Right lobe of liver (tissue), 6 donors: Measurements from ENCODE around the gene LAMB1. TPM values are rescaled to one million over a fixed set of nuclear protein-coding genes. Genes with fewer than 3 reads are reported as not detected.

Experiments used
- ATAC-seq, 4 donors: fragments of 200-7000 bp; cut with Tn5 transposase; one replicate each; pipeline ENCODE4 v1.9.1; 2020; ENCODE audit warnings: mild to moderate bottlenecking in 4 of 4, moderate library complexity in 4 of 4
- DNase-seq, 3 donors: peaks; one replicate each; pipeline ENCODE4 v3.0.0-alpha.2; 2020
- H3K27ac ChIP-seq, 3 donors: fragments of 200-600 bp; one replicate each; pipeline ENCODE4 v1.8.0; 2022
- H3K27me3 ChIP-seq, 2 donors: fragments of 200-600 bp; one replicate each; pipeline ENCODE4 v1.8.0; 2022
- H3K36me3 ChIP-seq, 4 donors: fragments of 200-600 bp; sonication (generic) in 1 of 4; one replicate each; pipeline versions ENCODE4 v1.5.1 to v1.8.0; 2017 to 2022; ENCODE audit warnings: control low read depth in 1 of 4
- H3K4me1 ChIP-seq, 4 donors: fragments of 200-600 bp; sonication (generic) in 1 of 4; one replicate each; pipeline versions ENCODE4 v1.5.1 to v1.8.0; 2017 to 2022; ENCODE audit warnings: control low read depth in 1 of 4
- H3K4me3 ChIP-seq, 3 donors: fragments of 200-600 bp; one replicate each; pipeline ENCODE4 v1.8.0; 2022
- H3K9me3 ChIP-seq, 4 donors: fragments of 200-600 bp; sonication (generic) in 1 of 4; one replicate each; pipeline versions ENCODE4 v1.5.1 to v1.8.0; 2017 to 2022; ENCODE audit warnings: control low read depth in 1 of 4
- POLR2A ChIP-seq: fragments of 450-650 bp; IDR thresholded peaks from one replicate; pipeline ENCODE4 v1.6.1; 2017; ENCODE audit warnings: antibody characterized with exemption, mild to moderate bottlenecking
- WGBS: methylation state at CpG from one replicate; pipeline ENCODE4 v1.1.6; 2018; ENCODE audit warnings: low coverage, low lambda C conversion rate; ENCODE audit not compliant: insufficient coverage; ENCODE audit errors: missing lambda C conversion rate; 5-methylcytosine and 5-hydroxymethylcytosine counted together
- intact Hi-C, 2 donors: fragments of 100-400 bp; cut with DNase I; formaldehyde crosslinking; loops; one replicate each; pipeline versions ENCODE4 v1.11.2 to v1.14.1; 2022
- total RNA-seq, 6 experiments: library from RNA; depleted of rRNA in 2 of 6; stranded (reverse); fragments of >200 nt in 2 of 6; fragmentation: NEBNext Ultra II Directional in 3 of 6; extraction: Animal tissue kit (Norgen Biotek cat#: 25700) in 3 of 6; gene quantifications; one replicate each; pipeline versions ENCODE4 v1.1.0 to v1.2.4, GENCODE V29; 2016 to 2023
- TF ChIP-seq, protein P1 (sequence below), 4 donors: fragments of 200-600 bp in 3 of 4; fragments of 450-650 bp in 1 of 4; IDR thresholded peaks; one replicate each; pipeline versions ENCODE4 v1.5.1 to v1.8.0; 2016 to 2022; ENCODE audit warnings: antibody characterized with exemption in 4 of 4, mild to moderate bottlenecking in 2 of 4
- donor health status: DM: no; HTN: yes; CAD: no.
- donor health status: DM: no; HTN: no; CAD: no.
- donor health status: DM: no; HTN: no; CAD: no.
- donor health status: DM: no; HTN: yes; CAD: no.
- donor health status: DM: no; HTN: yes; CAD: no.

LAMB1 gene
- total RNA-seq, 6 experiments from 2014 or later, result 14.9 to 61.0 (median 28.9) TPM

DNA sequence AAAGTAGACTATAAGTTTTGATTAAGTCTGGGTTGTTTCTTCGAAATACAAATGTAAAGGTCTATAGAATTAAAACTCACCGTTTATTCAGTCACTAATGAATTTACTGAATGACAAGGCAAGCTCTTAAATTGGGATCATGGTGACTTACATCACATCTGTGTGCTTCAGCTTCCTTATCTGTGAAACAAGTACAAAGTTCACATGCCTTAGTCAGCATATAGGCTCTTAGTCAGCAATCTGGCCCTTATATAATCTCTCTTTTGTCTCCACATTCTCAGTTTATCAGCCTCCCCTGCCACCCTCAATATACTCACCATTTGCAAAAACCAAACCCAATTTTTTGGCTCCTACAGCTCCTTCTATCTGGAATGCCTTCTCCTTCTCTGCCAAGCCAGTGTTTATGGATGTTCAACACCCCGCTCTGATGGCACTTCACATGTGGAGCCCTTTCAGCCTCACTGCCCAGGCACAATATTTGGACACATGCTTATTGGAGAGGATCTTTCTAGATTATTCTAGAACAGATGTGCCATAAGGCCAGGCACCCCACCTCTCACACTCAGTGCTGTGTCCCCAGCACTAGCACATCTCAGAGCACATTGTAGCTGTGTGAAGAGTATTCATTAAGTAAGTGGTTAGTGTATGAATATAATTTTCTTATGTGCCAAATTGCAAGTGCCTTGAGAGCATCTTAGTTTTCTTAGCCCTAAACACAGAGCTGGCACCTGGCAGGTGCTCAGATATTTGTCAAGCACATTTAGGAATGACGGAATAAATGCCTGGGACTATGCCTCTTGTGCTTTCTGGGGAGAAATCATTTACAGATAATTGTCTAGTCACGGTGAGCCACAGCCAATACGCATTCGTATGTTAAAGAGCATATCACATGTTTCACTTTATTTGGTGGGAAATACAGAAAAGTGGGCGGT lies 9.8 kb upstream of the LAMB1 start:
- Histone ChIP-seq H3K4me3 (no peak overlapping the region), H3K27me3 (no peaks in the 10 kb centered on the region), H3K4me1 (peaks cover 0 to 12% (median 2%) of the 10 kb centered on the region in 4 donors), H3K27ac (no peak overlapping the region), H3K36me3 (no peaks in the 10 kb centered on the region), H3K9me3 (no peaks in the 10 kb centered on the region)
- 78% methylated on average over 8 of the region's 8 CpGs for WGBS
- DNase-seq, result no peak
- intact Hi-C loops, result no loop called here
- ATAC-seq, result peak; percentile 67 to 82 (median 70)
- TF ChIP-seq, protein P1, sequence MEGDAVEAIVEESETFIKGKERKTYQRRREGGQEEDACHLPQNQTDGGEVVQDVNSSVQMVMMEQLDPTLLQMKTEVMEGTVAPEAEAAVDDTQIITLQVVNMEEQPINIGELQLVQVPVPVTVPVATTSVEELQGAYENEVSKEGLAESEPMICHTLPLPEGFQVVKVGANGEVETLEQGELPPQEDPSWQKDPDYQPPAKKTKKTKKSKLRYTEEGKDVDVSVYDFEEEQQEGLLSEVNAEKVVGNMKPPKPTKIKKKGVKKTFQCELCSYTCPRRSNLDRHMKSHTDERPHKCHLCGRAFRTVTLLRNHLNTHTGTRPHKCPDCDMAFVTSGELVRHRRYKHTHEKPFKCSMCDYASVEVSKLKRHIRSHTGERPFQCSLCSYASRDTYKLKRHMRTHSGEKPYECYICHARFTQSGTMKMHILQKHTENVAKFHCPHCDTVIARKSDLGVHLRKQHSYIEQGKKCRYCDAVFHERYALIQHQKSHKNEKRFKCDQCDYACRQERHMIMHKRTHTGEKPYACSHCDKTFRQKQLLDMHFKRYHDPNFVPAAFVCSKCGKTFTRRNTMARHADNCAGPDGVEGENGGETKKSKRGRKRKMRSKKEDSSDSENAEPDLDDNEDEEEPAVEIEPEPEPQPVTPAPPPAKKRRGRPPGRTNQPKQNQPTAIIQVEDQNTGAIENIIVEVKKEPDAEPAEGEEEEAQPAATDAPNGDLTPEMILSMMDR (IDR thresholded peaks at IDR 0.05), result no peak
- no peak for TF ChIP-seq POLR2A

GRCh38 chr7:108010377-108010776 lies 7.4 kb upstream of the LAMB1 start:
- Histone ChIP-seq H3K27me3 (no peaks in the 10 kb centered on the region), H3K36me3 (no peaks in the 10 kb centered on the region), H3K27ac (no peak overlapping the region), H3K4me1 (peaks cover 0 to 12% (median 2%) of the 10 kb centered on the region in 4 donors), H3K4me3 (no peak overlapping the region), H3K9me3 (no peaks in the 10 kb centered on the region)
- ATAC-seq (peak; percentile 90 to 93 (median 92)), DNase-seq (no peak)
- TF ChIP-seq POLR2A, result no peak
- TF ChIP-seq, protein P1 (IDR thresholded peaks at IDR 0.05), result no peak
- intact Hi-C loops, result no loop called here
- 21% methylated on average over 1 of the region's 1 CpG for WGBS

- WGBS, result 91% methylated on average over 4 of the region's 4 CpGs
Observed at GRCh38 chr7:108009873-108010272, 6.9 kb upstream of the LAMB1 start.

GRCh38 chr7:108008827-108009226 lies 5.9 kb upstream of the LAMB1 start:
- TF ChIP-seq POLR2A, result no peak
- TF ChIP-seq, protein P1 (IDR thresholded peaks at IDR 0.05), result no peak
- ATAC-seq (no peak), DNase-seq (no peak)
- no peaks in the 10 kb centered on the region for H3K36me3 ChIP-seq
- no peaks in the 10 kb centered on the region for H3K9me3 ChIP-seq
- no peak overlapping the region for H3K4me3 ChIP-seq
- H3K4me1 ChIP-seq, result peaks cover 0 to 24% (median 7%) of the 10 kb centered on the region in 4 donors
- no peak overlapping the region for H3K27ac ChIP-seq
- H3K27me3 ChIP-seq, result no peaks in the 10 kb centered on the region
- intact Hi-C loops, result loop anchor here in 1 of 2 donors (10.0 kb wide), 1 partner anchor 54 kb away; no protein-coding TSS in a partner anchor

More at GRCh38 chr7:108009873-108010272, 6.9 kb upstream of the LAMB1 start:
- intact Hi-C loops, result loop anchor here in 1 of 2 donors (10.0 kb wide), 1 partner anchor 55 kb away; no protein-coding TSS in a partner anchor
- Histone ChIP-seq H3K4me1 (peaks cover 0 to 14% (median 3%) of the 10 kb centered on the region in 4 donors), H3K4me3 (no peak overlapping the region), H3K36me3 (no peaks in the 10 kb centered on the region), H3K27ac (no peak overlapping the region), H3K9me3 (no peaks in the 10 kb centered on the region), H3K27me3 (no peaks in the 10 kb centered on the region)
- ATAC-seq (no peak), DNase-seq (no peak)
- TF ChIP-seq, protein P1 (IDR thresholded peaks at IDR 0.05), result no peak
- TF ChIP-seq POLR2A, result no peak
